HG02623 (cell line): ENCODE data around the gene ZNF782.
"Not testable (repeated sequence)": the region's sequence is repeated elsewhere in the genome, so short reads cannot be mapped to it uniquely, and the experiment has no call there.

Experiments
- ATAC-seq: cut with Tn5 transposase; IDR thresholded peaks from one replicate; pipeline ENCODE4 v1.9.1; 2021; ENCODE audit warnings: moderate library complexity; ENCODE audit not compliant: unreplicated experiment

Gene ZNF782

DNA sequence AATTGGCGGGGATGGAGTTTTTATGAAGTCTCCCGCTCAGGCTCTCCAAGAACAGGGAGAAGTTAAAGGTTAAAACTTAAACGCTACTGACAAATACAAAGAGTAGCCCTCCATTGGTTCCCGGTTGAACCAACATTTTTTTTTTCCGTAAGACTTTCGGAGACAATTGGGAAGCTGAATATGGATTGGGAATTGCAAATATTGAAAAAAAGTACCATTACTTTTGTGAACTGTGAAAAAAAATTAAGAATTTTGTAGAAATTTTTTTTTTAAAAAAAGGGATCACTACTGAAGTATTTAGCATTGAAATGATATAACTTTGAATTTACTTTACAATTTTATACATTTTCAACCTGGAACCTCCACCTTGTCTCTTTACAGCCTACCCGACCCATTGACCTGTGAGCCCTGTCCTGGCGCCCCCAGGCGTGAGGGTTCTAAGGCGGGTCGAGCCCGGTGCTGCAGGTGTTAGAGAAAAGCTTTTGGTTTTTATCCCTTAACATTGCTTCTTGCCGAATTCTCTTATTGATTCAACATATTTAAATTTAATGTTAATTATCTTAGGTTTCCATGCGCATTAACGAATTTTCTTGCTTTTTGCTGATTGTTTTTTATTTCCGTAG is 448 bp upstream of the ZNF782 start:
- ATAC-seq = no peak

DNA sequence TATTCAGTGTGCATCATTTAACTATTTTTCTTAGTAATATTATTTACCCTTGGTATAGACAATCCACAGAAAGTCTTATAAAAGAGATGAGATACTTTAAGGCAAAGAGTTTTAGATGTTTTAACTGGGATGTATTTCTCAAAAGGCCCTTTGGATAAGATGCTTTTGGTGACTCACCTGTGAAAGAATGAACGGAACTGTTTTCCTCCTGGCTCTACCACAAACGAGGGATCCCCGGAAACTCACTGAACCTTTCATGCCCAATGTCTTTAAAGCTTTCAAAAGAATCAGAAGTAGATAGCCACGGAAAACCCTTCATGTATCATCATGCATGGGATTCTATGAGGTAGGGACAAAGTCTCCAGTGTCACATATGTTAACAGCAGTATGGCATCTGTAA is 1.6 kb downstream of the ZNF782 start:
- no peak for ATAC-seq

GRCh38 chr9:96844040-96844439 is 10.3 kb downstream of the ZNF782 start:
- no peak for ATAC-seq

- ATAC-seq = no peak
These were observed 35.8 kb downstream of the ZNF782 start for GRCh38 chr9:96818533-96818932.

GRCh38 chr9:96817973-96818372 is 36.3 kb downstream of the ZNF782 start:
- no peak for ATAC-seq

DNA sequence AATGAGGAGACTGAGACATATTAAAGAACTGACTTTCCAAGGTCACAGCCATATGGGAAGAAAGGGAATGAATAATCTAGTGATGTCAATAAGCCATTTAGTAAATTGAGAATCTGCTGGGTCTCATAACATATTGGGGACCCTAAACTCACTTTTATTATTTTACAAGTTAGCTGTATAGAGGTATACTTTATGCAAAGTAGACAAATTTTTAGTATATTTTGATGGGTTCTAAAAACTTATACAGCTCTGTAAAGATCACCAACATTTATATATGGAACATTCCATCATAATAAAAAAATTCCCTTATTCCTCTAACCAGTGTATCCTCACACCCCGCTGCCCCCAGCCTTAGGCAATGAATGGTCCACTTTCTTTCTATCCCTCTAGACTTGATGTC is 40.7 kb downstream of the ZNF782 start:
- ATAC-seq = no peak

- ATAC-seq = not testable (repeated sequence)
These were observed 55.4 kb downstream of the ZNF782 start for GRCh38 chr9:96798959-96799358.

GRCh38 chr9:96784021-96784420 is 70.3 kb downstream of the ZNF782 start:
- no peak for ATAC-seq

GRCh38 chr9:96782235-96782634 is 72.1 kb downstream of the ZNF782 start:
- no peak for ATAC-seq

- ATAC-seq = no peak
These were observed 72.8 kb downstream of the ZNF782 start for GRCh38 chr9:96781552-96781951.

DNA sequence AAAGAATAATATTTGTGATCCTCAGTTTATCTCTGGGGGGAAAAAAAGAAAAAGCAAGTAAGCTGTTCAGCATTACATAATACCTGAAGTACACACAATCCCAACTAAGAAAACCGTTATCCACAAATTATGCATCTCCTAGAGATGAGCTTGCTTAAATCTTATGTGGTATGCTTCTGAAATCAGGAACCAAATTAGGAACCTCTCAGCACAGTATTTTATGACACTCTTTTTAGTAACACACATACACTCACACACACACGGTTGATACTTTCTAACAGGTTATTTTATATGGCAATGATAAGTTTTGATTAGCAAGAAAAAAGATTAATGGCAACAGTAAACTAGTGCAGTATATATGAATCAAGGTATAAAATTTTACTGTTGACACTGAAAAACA is 75.2 kb downstream of the ZNF782 start:
- ATAC-seq = no peak

- no peak for ATAC-seq
These were observed 76.9 kb downstream of the ZNF782 start for GRCh38 chr9:96777426-96777864.

DNA sequence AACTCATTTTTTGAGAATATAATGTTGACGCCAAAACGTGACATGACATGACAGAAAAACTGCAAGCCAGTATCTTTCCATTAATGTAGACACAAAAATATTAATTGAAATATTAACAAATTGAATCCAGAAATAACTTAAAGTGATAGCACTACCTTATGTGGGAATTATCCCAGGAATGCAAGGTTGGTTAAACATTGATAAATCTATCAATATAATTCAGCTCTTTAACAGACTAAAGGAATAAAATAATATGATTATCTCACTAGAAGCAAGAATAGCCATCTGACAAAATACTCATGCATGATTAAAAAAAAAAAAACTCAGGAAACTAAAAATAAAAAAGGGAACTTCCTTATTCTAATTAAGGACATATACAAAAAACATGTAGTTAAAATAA is 83.2 kb downstream of the ZNF782 start:
- no peak for ATAC-seq

- ATAC-seq = no peak
These were observed 84.3 kb downstream of the ZNF782 start for GRCh38 chr9:96769989-96770388.
